Breast epithelium (tissue), 4 donors: Measurements from ENCODE around the gene TMED4. TPM values are rescaled to one million over a fixed set of nuclear protein-coding genes. Genes with fewer than 3 reads are reported as not detected.

Source experiments
- DNase-seq, 2 donors: peaks; one replicate each; pipeline ENCODE4 v3.0.0-alpha.2; 2019; ENCODE audit warnings: low spot score in 2 of 2
- H3K27ac ChIP-seq, 2 donors: fragments of 200-600 bp; sonication (generic) in 1 of 2; one replicate each; pipeline ENCODE4 v1.5.1; 2016 to 2019; ENCODE audit warnings: mild to moderate bottlenecking in 1 of 2
- H3K27me3 ChIP-seq, 2 donors: fragments of 200-600 bp; sonication (generic) in 1 of 2; one replicate each; pipeline versions ENCODE4 v1.5.1 to v1.6.0; 2017 to 2019; ENCODE audit warnings: control low read depth in 1 of 2, mild to moderate bottlenecking in 1 of 2
- H3K36me3 ChIP-seq: fragments of 200-600 bp; one replicate; pipeline ENCODE4 v1.5.1; 2019
- H3K4me1 ChIP-seq, 2 donors: fragments of 200-600 bp; sonication (generic); one replicate each; pipeline ENCODE4 v1.5.1; 2016 to 2019; ENCODE audit warnings: control low read depth in 1 of 2
- H3K4me3 ChIP-seq, 3 donors: fragments of 200-600 bp; sonication (generic); 1 replicate in 2 of 3; 2 replicates in 1 of 3; pipeline ENCODE4 v1.5.1; 2016 to 2019; ENCODE audit warnings: mild to moderate bottlenecking in 3 of 3, moderate library complexity in 2 of 3
- H3K9me3 ChIP-seq, 2 donors: fragments of 200-600 bp; sonication (generic) in 1 of 2; one replicate each; pipeline ENCODE4 v1.5.1; 2016 to 2019; ENCODE audit warnings: control low read depth in 1 of 2
- POLR2A ChIP-seq: fragments of 450-650 bp; IDR thresholded peaks from one replicate; pipeline ENCODE4 v1.6.1; 2016; ENCODE audit warnings: antibody characterized with exemption, mild to moderate bottlenecking, moderate library complexity
- POLR2AphosphoS5 ChIP-seq, 3 donors: sonication (generic); formaldehyde crosslinking; IDR thresholded peaks; one replicate each; pipeline ENCODE4 v1.6.1; 2017; ENCODE audit warnings: antibody characterized with exemption in 3 of 3
- intact Hi-C: fragments of 100-400 bp; cut with DNase I; formaldehyde crosslinking; loops from one replicate; pipeline ENCODE4 v1.15.1; 2023; ENCODE audit warnings: low total_unique reads
- total RNA-seq, 3 donors: library from RNA; depleted of rRNA; stranded (reverse); fragments of >200 nt; gene quantifications; one replicate each; pipeline ENCODE4 v1.1.0, GENCODE V29; 2016
- TF ChIP-seq, protein P1 (sequence below), 3 donors: fragments of 450-650 bp; IDR thresholded peaks; one replicate each; pipeline ENCODE4 v1.5.1; 2016 to 2017; ENCODE audit warnings: antibody characterized with exemption in 3 of 3, mild to moderate bottlenecking in 3 of 3, moderate library complexity in 3 of 3

The TMED4 gene
- total RNA-seq, 3 donors from 2014 or later = 143 to 208 (median 171) TPM

DNA sequence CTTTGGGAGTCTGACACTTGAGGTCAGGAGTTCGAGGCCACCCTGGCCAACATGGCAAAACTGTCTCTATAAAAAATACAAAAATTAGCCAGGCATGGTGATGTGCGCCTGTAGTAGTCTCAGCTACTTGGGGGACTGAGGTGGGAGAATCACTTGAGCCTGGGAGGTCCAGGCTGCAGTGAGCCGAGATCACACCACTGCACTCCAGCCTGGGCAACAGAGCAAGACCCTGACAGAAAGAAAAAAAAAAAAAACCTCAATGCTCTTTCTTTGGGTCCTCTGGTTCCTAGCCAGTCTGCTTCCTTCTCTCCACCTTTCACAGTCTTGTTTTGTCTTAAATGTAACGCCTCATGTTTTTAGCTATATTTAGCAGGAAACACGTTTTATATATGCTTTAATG lies 33.8 kb upstream of the TMED4 start:
- intact Hi-C loops = no loop called here
- no peak overlapping the region for H3K4me3 ChIP-seq
- no peaks in the 10 kb centered on the region for H3K36me3 ChIP-seq
- H3K4me1 ChIP-seq = no peaks in the 10 kb centered on the region
- no peaks in the 10 kb centered on the region for H3K27me3 ChIP-seq
- H3K9me3 ChIP-seq = no peaks in the 10 kb centered on the region
- H3K27ac ChIP-seq = no peak overlapping the region
- TF ChIP-seq POLR2AphosphoS5 (IDR thresholded peaks at IDR 0.05) (no peak), POLR2A (no peak)
- TF ChIP-seq, protein P1, sequence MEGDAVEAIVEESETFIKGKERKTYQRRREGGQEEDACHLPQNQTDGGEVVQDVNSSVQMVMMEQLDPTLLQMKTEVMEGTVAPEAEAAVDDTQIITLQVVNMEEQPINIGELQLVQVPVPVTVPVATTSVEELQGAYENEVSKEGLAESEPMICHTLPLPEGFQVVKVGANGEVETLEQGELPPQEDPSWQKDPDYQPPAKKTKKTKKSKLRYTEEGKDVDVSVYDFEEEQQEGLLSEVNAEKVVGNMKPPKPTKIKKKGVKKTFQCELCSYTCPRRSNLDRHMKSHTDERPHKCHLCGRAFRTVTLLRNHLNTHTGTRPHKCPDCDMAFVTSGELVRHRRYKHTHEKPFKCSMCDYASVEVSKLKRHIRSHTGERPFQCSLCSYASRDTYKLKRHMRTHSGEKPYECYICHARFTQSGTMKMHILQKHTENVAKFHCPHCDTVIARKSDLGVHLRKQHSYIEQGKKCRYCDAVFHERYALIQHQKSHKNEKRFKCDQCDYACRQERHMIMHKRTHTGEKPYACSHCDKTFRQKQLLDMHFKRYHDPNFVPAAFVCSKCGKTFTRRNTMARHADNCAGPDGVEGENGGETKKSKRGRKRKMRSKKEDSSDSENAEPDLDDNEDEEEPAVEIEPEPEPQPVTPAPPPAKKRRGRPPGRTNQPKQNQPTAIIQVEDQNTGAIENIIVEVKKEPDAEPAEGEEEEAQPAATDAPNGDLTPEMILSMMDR (IDR thresholded peaks at IDR 0.05) = no peak
- DNase-seq = no peak

DNA sequence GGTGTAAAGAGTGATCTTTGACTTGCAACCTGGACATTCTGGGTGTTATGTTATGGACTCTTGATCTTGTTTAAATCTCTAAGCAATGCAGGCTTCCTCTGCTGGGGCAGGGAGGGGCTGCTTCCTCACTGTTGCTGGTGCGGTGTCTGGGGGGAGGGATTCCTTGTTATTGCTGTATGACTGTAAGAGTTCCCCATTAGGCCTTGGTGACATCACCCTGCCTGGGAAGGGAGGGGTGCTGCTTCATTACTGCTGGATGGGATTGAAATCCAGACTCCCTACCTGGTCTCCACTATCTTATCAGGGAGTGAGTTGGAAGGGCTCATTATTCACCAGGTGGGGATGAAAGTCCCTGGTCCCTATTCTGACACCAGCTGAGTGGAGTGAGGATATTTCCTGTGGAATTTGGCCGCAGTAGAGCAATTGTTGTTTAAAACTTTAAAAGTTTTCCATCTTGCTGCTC lies 33.1 kb upstream of the TMED4 start:
- no peak for DNase-seq

DNA sequence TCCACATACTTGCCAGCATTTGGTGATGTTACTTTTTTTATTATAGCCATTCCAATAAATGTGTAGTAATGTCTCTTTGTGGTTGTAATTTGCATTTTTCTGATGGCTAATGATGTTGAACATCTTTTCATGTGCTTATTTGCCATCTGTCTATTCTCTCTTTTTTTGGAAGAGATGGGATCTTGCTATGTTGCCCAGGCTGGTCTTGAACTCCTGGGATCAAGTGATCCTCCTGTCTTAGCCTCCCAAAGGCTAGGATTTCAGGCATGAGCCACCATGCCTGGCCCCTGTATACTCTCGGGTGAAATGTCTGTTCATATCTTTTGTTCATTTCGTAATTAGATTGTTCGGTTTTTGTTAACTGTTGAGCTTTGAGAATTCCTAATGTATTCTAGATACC lies 27.8 kb upstream of the TMED4 start:
- Histone ChIP-seq H3K4me3 (no peak overlapping the region), H3K4me1 (no peaks in the 10 kb centered on the region), H3K27me3 (no peaks in the 10 kb centered on the region), H3K36me3 (no peaks in the 10 kb centered on the region), H3K27ac (no peak overlapping the region), H3K9me3 (no peaks in the 10 kb centered on the region)
- DNase-seq = no peak
- intact Hi-C loops = no loop called here
- TF ChIP-seq POLR2A = no peak
- no peak for TF ChIP-seq POLR2AphosphoS5 (IDR thresholded peaks at IDR 0.05)
- TF ChIP-seq, protein P1 (IDR thresholded peaks at IDR 0.05) = no peak

More for the DNA sequence above, 33.1 kb upstream of the TMED4 start:
- Histone ChIP-seq H3K27ac (no peak overlapping the region), H3K9me3 (no peaks in the 10 kb centered on the region), H3K4me3 (no peak overlapping the region), H3K27me3 (no peaks in the 10 kb centered on the region), H3K4me1 (no peaks in the 10 kb centered on the region), H3K36me3 (no peaks in the 10 kb centered on the region)
- TF ChIP-seq POLR2AphosphoS5 (IDR thresholded peaks at IDR 0.05) (no peak), POLR2A (no peak)
- TF ChIP-seq, protein P1 (IDR thresholded peaks at IDR 0.05) = no peak
- intact Hi-C loops = no loop called here

DNA sequence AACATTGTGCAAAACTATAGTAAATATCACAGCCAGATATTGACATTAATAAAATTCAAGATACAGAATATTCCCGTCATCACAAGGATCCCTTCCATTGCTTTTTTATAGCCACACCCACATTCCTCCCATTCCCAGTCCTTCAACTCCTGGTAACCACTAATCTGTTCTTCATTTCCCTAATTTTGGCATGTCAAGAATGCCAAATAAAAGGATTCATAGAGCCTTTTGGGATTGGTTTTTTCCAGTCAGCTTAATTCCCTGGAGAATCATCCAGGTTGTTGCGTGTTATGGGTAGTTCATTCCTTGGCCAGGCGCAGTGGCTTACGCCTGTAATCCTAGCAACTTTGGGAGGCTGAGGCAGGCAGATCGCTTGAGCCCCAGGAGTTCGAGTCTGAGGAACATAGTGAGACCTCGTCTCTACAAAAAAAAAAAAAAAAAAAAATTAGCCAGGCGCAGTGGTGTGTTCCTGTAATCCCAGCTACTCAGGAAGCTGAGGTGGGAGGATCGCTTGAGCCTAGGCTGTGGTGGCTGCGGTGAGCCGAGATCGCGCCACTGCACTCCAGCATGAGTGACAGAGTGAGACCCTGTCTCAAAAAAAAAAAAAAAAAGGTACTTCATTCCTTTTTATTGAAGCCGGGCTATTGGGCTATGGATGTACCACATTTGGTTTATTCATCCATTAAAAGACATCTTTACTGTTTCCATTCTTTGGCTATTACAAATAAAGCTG lies 27.1 kb upstream of the TMED4 start:
- H3K36me3 ChIP-seq = no peaks in the 10 kb centered on the region
- H3K4me1 ChIP-seq = no peaks in the 10 kb centered on the region
- H3K9me3 ChIP-seq = no peaks in the 10 kb centered on the region
- no peak for DNase-seq
- no peak overlapping the region for H3K4me3 ChIP-seq
- no peak overlapping the region for H3K27ac ChIP-seq
- TF ChIP-seq POLR2A (no peak), POLR2AphosphoS5 (IDR thresholded peaks at IDR 0.05) (no peak)
- TF ChIP-seq, protein P1 (IDR thresholded peaks at IDR 0.05) = no peak
- H3K27me3 ChIP-seq = no peaks in the 10 kb centered on the region
- intact Hi-C loops = no loop called here
